Nephron (organoid): ENCODE measurements around the gene KCNN3.

Experiments
- H3K27ac Mint-ChIP-seq, 3 experiments: 2 replicates each; pipeline ENCODE4 v1.8.0; 2020; ENCODE audit warnings: mixed read lengths in 3 of 3, mild to moderate bottlenecking in 2 of 3, moderate library complexity in 1 of 3
- H3K27me3 Mint-ChIP-seq: 2 replicates; pipeline ENCODE4 v1.8.0; 2021; ENCODE audit warnings: low read depth, mild to moderate bottlenecking, moderate library complexity, mixed read lengths
- H3K36me3 Mint-ChIP-seq: 2 replicates; pipeline ENCODE4 v1.8.0; 2020; ENCODE audit warnings: low read depth, mixed read lengths
- H3K4me1 Mint-ChIP-seq: 2 replicates; pipeline ENCODE4 v1.8.0; 2020; ENCODE audit warnings: mixed read lengths
- H3K4me3 Mint-ChIP-seq, 3 experiments: 2 replicates each; pipeline ENCODE4 v1.8.0; 2020; ENCODE audit warnings: mild to moderate bottlenecking in 3 of 3, mixed read lengths in 3 of 3, moderate library complexity in 2 of 3
- H3K9me3 Mint-ChIP-seq: 2 replicates; pipeline ENCODE4 v1.8.0; 2020; ENCODE audit warnings: mixed read lengths
- TF ChIP-seq, protein P1 (sequence below), 3 experiments: fragments of 200-600 bp; sonication (generic); IDR thresholded peaks; one replicate each; pipeline ENCODE4 v1.5.0; 2021; ENCODE audit warnings: antibody characterized with exemption in 3 of 3; ENCODE audit not compliant: unreplicated experiment in 3 of 3

KCNN3 gene

DNA sequence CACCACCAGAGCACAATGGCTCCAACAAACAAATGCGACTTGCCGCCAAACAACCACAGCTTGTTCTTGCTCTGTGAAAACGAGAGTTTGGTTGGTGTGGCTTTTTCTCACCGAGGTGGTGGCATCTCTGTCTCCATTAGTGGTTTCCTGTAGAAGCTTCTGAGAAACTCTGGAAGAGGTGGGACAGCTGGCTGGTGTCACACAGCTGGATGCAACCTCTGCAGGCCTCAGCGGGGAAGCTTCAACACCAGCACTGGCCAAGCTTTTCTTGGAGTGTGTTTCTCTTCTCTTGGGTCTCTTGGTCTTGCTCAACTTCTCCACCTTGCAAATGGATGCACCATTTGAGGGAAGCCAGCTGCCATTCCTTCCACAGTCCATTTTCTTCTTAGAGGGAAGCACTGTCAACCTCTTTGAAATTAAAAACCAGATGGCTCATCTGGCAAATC, 124.8 kb downstream of the KCNN3 start:
- peaks cover 26% of the 10 kb centered on the region for H3K27me3 Mint-ChIP-seq

DNA sequence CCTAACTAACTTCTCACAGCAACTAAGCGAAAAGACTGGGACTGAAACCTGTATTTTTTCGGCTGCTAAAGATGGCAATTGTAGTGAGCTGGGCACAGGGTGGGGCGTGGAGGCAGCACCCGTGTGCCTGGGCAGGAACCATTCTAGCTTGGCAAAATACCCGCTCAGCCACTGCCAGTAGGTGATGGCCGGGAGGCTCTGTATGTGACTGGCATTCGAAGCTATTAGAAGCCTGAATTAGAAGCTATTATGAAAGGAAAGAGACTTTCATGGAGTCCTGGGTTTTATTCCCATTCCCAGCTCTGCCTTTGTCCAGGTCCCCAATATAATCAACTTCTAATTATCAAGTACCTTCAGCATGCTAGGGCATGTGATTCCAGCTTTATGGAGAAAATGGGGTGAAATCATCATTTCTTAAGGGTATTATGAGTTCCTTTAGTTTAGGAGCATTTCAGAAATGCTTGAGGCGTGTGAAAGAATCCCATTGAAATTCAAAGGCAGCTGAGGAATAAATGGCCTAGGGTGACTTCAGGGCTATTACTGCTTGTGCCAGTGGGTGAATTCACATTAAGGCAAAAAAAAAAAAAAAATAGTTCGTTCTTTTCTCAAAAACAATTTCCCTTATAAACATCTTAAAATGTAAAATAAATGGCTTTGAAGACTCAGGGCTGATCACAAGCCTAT, 125.6 kb downstream of the KCNN3 start:
- Mint-ChIP-seq H3K27me3 (peaks cover 29% of the 10 kb centered on the region), H3K4me1 (peaks cover 58% of the 10 kb centered on the region), H3K36me3 (no peaks in the 10 kb centered on the region), H3K4me3 (no peak overlapping the region), H3K9me3 (peaks cover 10% of the 10 kb centered on the region), H3K27ac (no peak overlapping the region)
- TF ChIP-seq, protein P1, sequence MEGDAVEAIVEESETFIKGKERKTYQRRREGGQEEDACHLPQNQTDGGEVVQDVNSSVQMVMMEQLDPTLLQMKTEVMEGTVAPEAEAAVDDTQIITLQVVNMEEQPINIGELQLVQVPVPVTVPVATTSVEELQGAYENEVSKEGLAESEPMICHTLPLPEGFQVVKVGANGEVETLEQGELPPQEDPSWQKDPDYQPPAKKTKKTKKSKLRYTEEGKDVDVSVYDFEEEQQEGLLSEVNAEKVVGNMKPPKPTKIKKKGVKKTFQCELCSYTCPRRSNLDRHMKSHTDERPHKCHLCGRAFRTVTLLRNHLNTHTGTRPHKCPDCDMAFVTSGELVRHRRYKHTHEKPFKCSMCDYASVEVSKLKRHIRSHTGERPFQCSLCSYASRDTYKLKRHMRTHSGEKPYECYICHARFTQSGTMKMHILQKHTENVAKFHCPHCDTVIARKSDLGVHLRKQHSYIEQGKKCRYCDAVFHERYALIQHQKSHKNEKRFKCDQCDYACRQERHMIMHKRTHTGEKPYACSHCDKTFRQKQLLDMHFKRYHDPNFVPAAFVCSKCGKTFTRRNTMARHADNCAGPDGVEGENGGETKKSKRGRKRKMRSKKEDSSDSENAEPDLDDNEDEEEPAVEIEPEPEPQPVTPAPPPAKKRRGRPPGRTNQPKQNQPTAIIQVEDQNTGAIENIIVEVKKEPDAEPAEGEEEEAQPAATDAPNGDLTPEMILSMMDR (IDR thresholded peaks at IDR 0.05; ENCODE audit: unreplicated experiment in 3 of 3) = no peak

More for the DNA sequence above, 124.8 kb downstream of the KCNN3 start:
- Mint-ChIP-seq H3K4me1 (peaks cover 58% of the 10 kb centered on the region), H3K27ac (peak overlapping the region in 1 of 3 experiments; percentile 63), H3K9me3 (peaks cover 10% of the 10 kb centered on the region), H3K4me3 (no peak overlapping the region), H3K36me3 (no peaks in the 10 kb centered on the region)
- TF ChIP-seq, protein P1 (IDR thresholded peaks at IDR 0.05; ENCODE audit: unreplicated experiment in 3 of 3) = no peak

- H3K4me1 Mint-ChIP-seq = peaks cover 50% of the 10 kb centered on the region
These were observed 126.5 kb downstream of the KCNN3 start for GRCh38 chr1:154743526-154744036.

DNA sequence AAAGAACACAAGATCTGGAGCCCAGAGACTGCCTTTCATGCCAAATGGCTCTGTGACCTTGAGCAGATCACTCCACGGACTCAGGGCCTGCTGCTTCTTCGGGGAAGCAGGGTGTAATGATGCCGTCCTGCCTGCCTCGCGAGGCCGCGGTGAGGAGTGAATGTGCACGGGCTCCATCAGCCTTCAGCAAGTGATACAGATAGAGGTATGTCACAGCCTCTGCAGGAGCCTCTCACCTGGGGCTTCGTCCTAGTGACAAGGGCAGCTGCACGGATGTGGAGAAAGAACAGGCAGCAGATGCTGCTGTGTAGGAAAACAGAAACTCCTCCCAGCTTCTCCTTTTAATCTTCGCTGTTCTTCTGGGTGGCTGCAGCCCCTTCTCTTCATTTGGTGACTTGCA, 127.5 kb downstream of the KCNN3 start:
- H3K9me3 Mint-ChIP-seq = peaks cover 16% of the 10 kb centered on the region
- H3K27ac Mint-ChIP-seq = no peak overlapping the region
- H3K4me3 Mint-ChIP-seq = no peak overlapping the region
- H3K36me3 Mint-ChIP-seq = no peaks in the 10 kb centered on the region
- H3K27me3 Mint-ChIP-seq = peaks cover 32% of the 10 kb centered on the region
- peaks cover 42% of the 10 kb centered on the region for H3K4me1 Mint-ChIP-seq
- TF ChIP-seq, protein P1 (IDR thresholded peaks at IDR 0.05; ENCODE audit: unreplicated experiment in 3 of 3) = no peak

More at GRCh38 chr1:154743526-154744036, 126.5 kb downstream of the KCNN3 start:
- Mint-ChIP-seq H3K27me3 (peaks cover 30% of the 10 kb centered on the region), H3K27ac (no peak overlapping the region), H3K4me3 (no peak overlapping the region), H3K36me3 (no peaks in the 10 kb centered on the region), H3K9me3 (peaks cover 16% of the 10 kb centered on the region)
- TF ChIP-seq, protein P1 (IDR thresholded peaks at IDR 0.05; ENCODE audit: unreplicated experiment in 3 of 3) = no peak

DNA sequence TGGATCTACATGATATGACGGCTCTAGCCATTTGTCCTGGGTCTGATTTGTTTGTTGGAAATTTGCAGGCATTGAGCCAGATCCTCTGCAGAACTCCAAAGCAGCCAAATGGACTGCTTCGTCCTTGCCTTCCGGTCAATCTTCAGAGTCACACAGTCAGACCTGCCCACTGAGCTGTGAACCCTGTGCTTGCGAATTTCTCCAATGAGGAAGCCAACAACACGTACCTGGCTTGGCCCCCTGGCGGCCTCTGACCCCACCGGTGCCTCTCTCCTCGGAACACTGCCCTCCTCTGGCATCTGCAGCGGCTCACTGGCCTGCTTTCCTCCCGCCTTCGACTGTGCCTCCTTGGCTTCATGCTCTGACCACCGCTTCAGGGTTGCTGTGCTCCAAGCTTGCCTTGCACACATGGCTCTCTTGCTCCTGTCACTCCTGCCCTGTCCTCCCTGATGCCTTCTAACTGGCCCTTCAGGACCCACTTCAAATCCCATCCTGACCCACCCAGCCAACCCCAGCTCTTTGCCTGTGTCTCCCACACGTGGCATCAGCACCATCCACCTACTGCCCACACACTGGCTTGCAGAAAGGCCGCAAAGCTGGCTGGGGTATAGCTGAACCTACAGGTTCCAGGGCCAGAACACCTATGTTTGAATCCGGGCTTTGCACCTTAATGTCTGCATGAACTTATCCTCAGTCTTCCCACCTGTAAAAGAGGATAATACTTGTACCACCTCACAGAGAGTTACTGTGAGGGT, 128.2 kb downstream of the KCNN3 start:
- Mint-ChIP-seq H3K4me3 (no peak overlapping the region), H3K27ac (no peak overlapping the region), H3K27me3 (peaks cover 25% of the 10 kb centered on the region), H3K4me1 (peaks cover 42% of the 10 kb centered on the region), H3K9me3 (peaks cover 16% of the 10 kb centered on the region), H3K36me3 (no peaks in the 10 kb centered on the region)
- TF ChIP-seq, protein P1 (IDR thresholded peaks at IDR 0.05; ENCODE audit: unreplicated experiment in 3 of 3) = no peak
